ENCODE measurements around the gene STON2. TPM values are rescaled to one million over a fixed set of nuclear protein-coding genes. Genes with fewer than 3 reads are reported as not detected.

The STON2 gene
- total and polyA plus RNA-seq, 2 of the 13 experiments (the other 11 are each of a cell fraction or from before 2014, with no cell fraction given) = 2.1 to 11.0 TPM

- TF ChIP-seq FOXA1 (IDR thresholded peaks at IDR 0.05) (no peak), FOXA1 (CRISPR knock-in tag; IDR thresholded peaks at IDR 0.05) (no peak), PAX8 (CRISPR knock-in tag; IDR thresholded peaks at IDR 0.05; ENCODE audit: borderline replicate concordance) (0 out of 2 replicates have a peak, but pooled peaks have one; percentile 70), MEF2D (CRISPR knock-in tag; IDR thresholded peaks at IDR 0.05) (no peak), TMF1 (CRISPR knock-in tag; IDR thresholded peaks at IDR 0.05; ENCODE audit: low read depth) (peak; percentile 77), AHR (CRISPR knock-in tag; IDR thresholded peaks at IDR 0.05) (0 out of 2 replicates have a peak, but pooled peaks have one; percentile 52), PITX1 (CRISPR knock-in tag; IDR thresholded peaks at IDR 0.05) (peak; percentile 47; the same call in 1 of the 2 replicates), NPAS2 (CRISPR knock-in tag; IDR thresholded peaks at IDR 0.05; ENCODE audit: borderline replicate concordance) (no peak), ARID2 (CRISPR knock-in tag; IDR thresholded peaks at IDR 0.05; ENCODE audit: borderline replicate concordance) (0 out of 2 replicates have a peak, but pooled peaks have one; percentile 78), E2F2 (CRISPR knock-in tag; IDR thresholded peaks at IDR 0.05; ENCODE audit: borderline replicate concordance) (peak; percentile 66; the same call in 1 of the 2 replicates), BCL6 (CRISPR knock-in tag; IDR thresholded peaks at IDR 0.05) (0 out of 2 replicates have a peak, but pooled peaks have one; percentile 14), ZNF501 (CRISPR knock-in tag; IDR thresholded peaks at IDR 0.05) (no peak), HMGXB3 (CRISPR knock-in tag; IDR thresholded peaks at IDR 0.05; ENCODE audit: borderline replicate concordance) (peak; percentile 41; the same call in 1 of the 2 replicates), SP140L (CRISPR knock-in tag; IDR thresholded peaks at IDR 0.05; ENCODE audit: borderline replicate concordance) (no peak), ZNF724P (CRISPR knock-in tag; IDR thresholded peaks at IDR 0.05; ENCODE audit: borderline replicate concordance) (peak; percentile 77; the same call in 1 of the 2 replicates), ZNF343 (CRISPR knock-in tag; IDR thresholded peaks at IDR 0.05) (0 out of 2 replicates have a peak, but pooled peaks have one; percentile 51), KDM3A (CRISPR knock-in tag; IDR thresholded peaks at IDR 0.05; ENCODE audit: low read depth) (peak; percentile 65; the same call in 1 of the 2 replicates), HDAC2 (CRISPR knock-in tag; IDR thresholded peaks at IDR 0.05) (peak; percentile 28; the same call in 1 of the 2 replicates), IKZF4 (CRISPR knock-in tag; IDR thresholded peaks at IDR 0.05; ENCODE audit: borderline replicate concordance, low read depth, not compliant biosample characterization) (peak; percentile 54), HOXA3 (CRISPR knock-in tag; IDR thresholded peaks at IDR 0.05) (peak; percentile 54; the same call in 1 of the 2 replicates), ZNF275 (CRISPR knock-in tag; IDR thresholded peaks at IDR 0.05; ENCODE audit: borderline replicate concordance) (no peak)
- TF ChIP-seq, protein P1, sequence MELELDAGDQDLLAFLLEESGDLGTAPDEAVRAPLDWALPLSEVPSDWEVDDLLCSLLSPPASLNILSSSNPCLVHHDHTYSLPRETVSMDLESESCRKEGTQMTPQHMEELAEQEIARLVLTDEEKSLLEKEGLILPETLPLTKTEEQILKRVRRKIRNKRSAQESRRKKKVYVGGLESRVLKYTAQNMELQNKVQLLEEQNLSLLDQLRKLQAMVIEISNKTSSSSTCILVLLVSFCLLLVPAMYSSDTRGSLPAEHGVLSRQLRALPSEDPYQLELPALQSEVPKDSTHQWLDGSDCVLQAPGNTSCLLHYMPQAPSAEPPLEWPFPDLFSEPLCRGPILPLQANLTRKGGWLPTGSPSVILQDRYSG (CRISPR knock-in tag; IDR thresholded peaks at IDR 0.05) = peak; percentile 60; the same call in 1 of the 2 replicates
Measured at GRCh38 chr14:81436296-81437138, 36.4 kb upstream of the STON2 start (continued).
